ENCODE results near the gene TBX18. TPM values are rescaled to one million over a fixed set of nuclear protein-coding genes. Genes with fewer than 3 reads are reported as not detected.

TBX18 gene
- total RNA-seq, 1 experiment from 2014 or later, result not detected

DNA sequence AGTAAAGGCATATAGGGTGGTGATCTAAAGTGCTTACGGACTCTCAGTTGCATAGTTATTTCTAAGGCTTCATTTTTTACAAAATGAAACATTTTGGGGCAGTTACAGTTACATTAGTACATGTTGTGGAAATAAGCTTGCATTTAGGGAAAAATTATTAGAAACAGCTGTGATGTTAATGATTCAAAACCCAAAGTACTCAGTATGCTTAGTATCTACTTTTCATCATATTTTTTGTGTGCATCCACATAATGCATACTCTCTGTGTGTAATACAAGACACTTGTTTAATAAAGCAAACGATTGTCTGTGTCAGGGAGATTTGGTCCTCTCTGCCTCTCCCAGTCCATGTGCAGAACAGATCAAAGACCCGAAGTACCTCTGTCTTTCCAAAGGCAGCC, 11.4 kb upstream of the TBX18 start:
- Histone ChIP-seq H2AFZ (ENCODE audit: low read length) (no peak overlapping the region), H2AK5ac (ENCODE audit: insufficient read length, low read length) (no peak overlapping the region), H3K23me2 (ENCODE audit: insufficient read length, low read depth, low read length, poor library complexity, severe bottlenecking) (peaks cover 13% of the 10 kb centered on the region), H3K27me3 (ENCODE audit: insufficient read depth, low read length) (peaks cover 35% of the 10 kb centered on the region; the same call in 1 of the 2 replicates), H3T11ph (ENCODE audit: low read length) (no peak overlapping the region), H3K4me1 (ENCODE audit: insufficient read depth, low read length) (no peaks in the 10 kb centered on the region; the same call in 1 of the 2 replicates), H4K91ac (ENCODE audit: insufficient read length, low read depth, low read length) (no peak overlapping the region), H3K4ac (ENCODE audit: low read depth, low read length) (no peak overlapping the region), H2BK20ac (ENCODE audit: low read depth, low read length, poor library complexity, severe bottlenecking) (no peak overlapping the region), H2BK120ac (ENCODE audit: low read depth, low read length, poor library complexity, severe bottlenecking) (no peak overlapping the region), H3K23ac (ENCODE audit: insufficient read length, low read depth, low read length) (no peak overlapping the region), H3K9me3 (ENCODE audit: control insufficient read depth, low read depth, low read length) (no peaks in the 10 kb centered on the region), H3K79me1 (ENCODE audit: insufficient read depth, low read depth, low read length, poor library complexity, severe bottlenecking) (no peaks in the 10 kb centered on the region), H3K79me2 (ENCODE audit: insufficient read depth, low read length) (no peaks in the 10 kb centered on the region), H2BK12ac (ENCODE audit: insufficient read length, low read depth, low read length) (no peak overlapping the region), H3K4me2 (ENCODE audit: insufficient read depth, insufficient read length, low read length) (no peak overlapping the region), H4K8ac (replicated peaks; ENCODE audit: insufficient read length, low read depth, low read length) (no peak overlapping the region), H2BK5ac (ENCODE audit: insufficient read length, low read length) (no peak overlapping the region), H4K5ac (ENCODE audit: insufficient read length, low read depth, low read length) (no peak overlapping the region), H3K14ac (ENCODE audit: insufficient read depth, low read length) (no peak overlapping the region), H3K56ac (ENCODE audit: insufficient read length, low read depth, low read length) (no peak overlapping the region), H3K9ac (ENCODE audit: extremely low read depth, insufficient read length, low read length) (no peak overlapping the region), H3K27ac (ENCODE audit: insufficient read length, low read depth, low read length) (no peak overlapping the region), H4K20me1 (ENCODE audit: control insufficient read depth, insufficient read depth, insufficient read length) (no peaks in the 10 kb centered on the region), H3K18ac (ENCODE audit: insufficient read length, low read depth, low read length) (no peak overlapping the region), H2BK15ac (ENCODE audit: low read depth, low read length) (no peak overlapping the region)
- TF ChIP-seq CTCF (conservative IDR thresholded peaks at IDR 0.05), result no peak
- peaks cover 10 to 22% of the 10 kb centered on the region in 2 experiments for H3K4me1 Mint-ChIP-seq
- H3K9me3 Mint-ChIP-seq, result peaks cover 0 to 10% of the 10 kb centered on the region in 2 experiments; a peak in 1 of 5 replicates
- no CpG with 5 or more reads among the region's 3 CpGs for WGBS (ENCODE audit: extremely low coverage, insufficient read length, low lambda C conversion rate)
- no peak overlapping the region for H3K27ac Mint-ChIP-seq
- DNase-seq, result no peak
- no peaks in the 10 kb centered on the region for H3K36me3 Mint-ChIP-seq (ENCODE audit: insufficient read depth in 1 of 3, low read depth in 3 of 3)
- no peak overlapping the region; a peak in 1 of 5 replicates for H3K4me3 Mint-ChIP-seq
- H3K27me3 Mint-ChIP-seq (ENCODE audit: low read depth), result peaks cover 100% of the 10 kb centered on the region

Data from H9 (cell line).